Thyroid gland (tissue), 4 donors: ENCODE measurements around the gene STMP1.

Experiments used
- CTCF ChIP-seq, 6 experiments: fragments of 200-600 bp in 3 of 6; fragments of 450-650 bp in 3 of 6; sonication (generic) in 3 of 6; IDR thresholded peaks; one replicate each; pipeline ENCODE4 v1.5.1; 2016 to 2019; ENCODE audit warnings: antibody characterized with exemption in 6 of 6, mild to moderate bottlenecking in 2 of 6, inconsistent platforms in 1 of 6, moderate library complexity in 1 of 6
- POLR2A ChIP-seq, 2 donors: fragments of 450-650 bp; IDR thresholded peaks; one replicate each; pipeline ENCODE4 v1.6.1; 2017; ENCODE audit warnings: antibody characterized with exemption in 2 of 2, mild to moderate bottlenecking in 2 of 2, moderate library complexity in 1 of 2

DNA sequence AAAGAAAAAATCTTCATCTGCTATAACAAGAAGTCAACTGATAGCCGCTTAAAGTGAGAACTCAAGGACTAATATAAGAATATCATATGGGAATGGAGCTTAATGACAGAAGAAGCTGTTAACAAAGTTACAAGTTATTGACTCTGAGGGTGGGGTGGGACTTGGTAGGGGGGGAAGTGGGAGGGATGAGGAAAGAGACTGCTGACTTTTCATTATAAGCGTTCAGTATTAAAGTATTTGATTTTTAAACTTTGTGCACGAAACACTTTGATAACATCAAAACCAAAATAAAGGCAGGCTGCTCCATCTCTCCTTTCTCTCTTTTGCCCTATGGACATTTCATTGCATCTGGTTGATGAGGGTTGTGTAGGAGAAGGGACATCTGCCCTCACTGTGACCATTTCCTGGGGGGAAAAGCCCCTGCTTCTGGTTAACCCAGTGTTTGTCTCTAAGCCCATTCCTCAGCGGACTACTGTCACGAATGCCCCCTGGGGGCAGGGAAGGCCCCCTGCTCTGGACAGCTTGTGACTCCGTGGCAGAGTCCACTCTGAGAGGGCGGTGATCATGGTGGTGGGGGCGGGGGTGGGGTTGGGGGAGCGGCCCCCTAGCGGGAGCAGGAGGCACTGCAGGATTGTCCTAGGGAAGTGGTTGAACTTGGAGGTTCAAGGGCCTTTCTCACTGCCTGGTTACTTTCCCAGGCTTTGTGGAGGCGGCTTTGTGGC lies 48.3 kb downstream of the STMP1 start:
- TF ChIP-seq CTCF (IDR thresholded peaks at IDR 0.05) (peak in 3 of 6 experiments; percentile 29 to 75 (median 40)), POLR2A (IDR thresholded peaks at IDR 0.05) (no peak)
